ENCODE measurements around the gene PCDHGA1. TPM values are rescaled to one million over a fixed set of nuclear protein-coding genes. Genes with fewer than 3 reads are reported as not detected.
A peak's percentile ranks its signal among the peaks of the same experiment; 100 is the strongest.

Gene PCDHGA1
- total and polyA plus RNA-seq, 2 of the 4 experiments (the other 2 are of a cell fraction), result 0.90 to 0.92 TPM

DNA sequence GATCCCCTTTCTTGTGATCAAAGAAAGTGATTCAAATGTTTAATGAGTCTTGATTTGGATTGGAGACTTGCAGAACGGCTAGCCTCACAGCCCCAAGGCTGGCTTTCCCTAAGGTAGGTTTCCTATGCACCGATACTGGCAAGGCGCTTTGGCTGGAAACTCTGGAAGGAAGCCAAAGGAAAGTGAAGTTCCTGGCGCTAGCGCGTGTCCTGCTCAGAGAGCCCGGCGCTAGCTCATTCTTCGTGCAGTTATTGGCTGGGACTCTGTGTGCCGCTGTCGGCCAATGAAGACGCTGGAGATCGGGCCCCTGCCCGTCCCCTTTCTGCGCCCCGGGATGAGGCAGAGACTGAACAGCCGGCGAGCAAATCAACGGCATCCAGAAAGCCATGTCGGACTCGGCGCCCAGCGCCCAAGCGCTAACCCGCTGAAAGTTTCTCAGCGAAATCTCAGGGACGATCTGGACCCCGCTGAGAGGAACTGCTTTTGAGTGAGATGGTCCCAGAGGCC is 145.4 kb downstream of the PCDHGA1 start, which contains the start of gene PCDHGC3:
PCDHGC3 (plus strand) TSS at position 342 of the 507 bp plus-strand sequence; CDS start at position 493, 151 bp downstream.
- 0% methylated on average over 15 of the region's 28 CpGs; no CpG with 5 or more reads in 1 of the 2 experiments for WGBS, 2 experiments (ENCODE audit: extremely low coverage in 2 of 2, insufficient read length in 1 of 2)
- DNase-seq (peak; percentile 95), ATAC-seq (ENCODE audit: low read depth) (peak; percentile 97)
- peak within 1 kb of the TSS; percentile 70 for H3K4me2 ChIP-seq (ENCODE audit: low read depth, low read length)
- H4K8ac ChIP-seq (ENCODE audit: low read depth in 2 of 2, low read length in 2 of 2), result peak within 1 kb of the TSS; percentile 48 to 54; a peak in 3 of 4 replicates
- peak within 1 kb of the TSS; percentile 40; the same call in 1 of the 3 replicates for H2BK15ac ChIP-seq (ENCODE audit: low read depth, low read length)
- H2AFZ ChIP-seq (replicated peaks; ENCODE audit: low read length, poor library complexity), result peak within 1 kb of the TSS; percentile 86
- H3K9me3 ChIP-seq (ENCODE audit: control insufficient read depth, insufficient read depth, low read length), result no peaks in the 10 kb centered on the region
- peak within 1 kb of the TSS; percentile 69 for H2AK9ac ChIP-seq (replicated peaks; ENCODE audit: low read depth, low read length, poor library complexity)
- peak within 1 kb of the TSS; percentile 54 for H3K4me3 ChIP-seq (ENCODE audit: insufficient read depth, low read depth, low read length)
- H3K79me1 ChIP-seq (ENCODE audit: low read depth in 1 of 2, low read length in 2 of 2), result peaks cover 26 to 41% of the 10 kb centered on the region in 2 experiments
- no peaks in the 10 kb centered on the region for H3K27me3 ChIP-seq (ENCODE audit: control insufficient read depth, insufficient read depth, low read length)
- H3K4ac ChIP-seq (ENCODE audit: low read depth, low read length), result peak within 1 kb of the TSS; percentile 78
- peak within 1 kb of the TSS; percentile 56 for H3K56ac ChIP-seq (ENCODE audit: extremely low read depth, insufficient read depth, low read length)
- H2BK5ac ChIP-seq (ENCODE audit: low read depth, low read length, poor library complexity, severe bottlenecking), result peak within 1 kb of the TSS; percentile 41
- peak within 1 kb of the TSS; percentile 46 for H2BK120ac ChIP-seq (ENCODE audit: low read depth, low read length)
- peaks cover 35% of the 10 kb centered on the region for H4K20me1 ChIP-seq (ENCODE audit: insufficient read depth, low read length)
- peak within 1 kb of the TSS; percentile 67 for H3K9ac ChIP-seq (ENCODE audit: low read depth, low read length)
- no peak within 1 kb of the TSS for H2BK20ac ChIP-seq (ENCODE audit: low read depth, low read length)
- in situ Hi-C loops (cut with MboI; ENCODE audit: low sequenced_read_pairs), result loop anchor here (5.0 kb wide), 1 partner anchor 47 kb away; no protein-coding TSS in a partner anchor
- peak within 1 kb of the TSS; percentile 52; the same call in 1 of the 2 replicates for H2AK5ac ChIP-seq (ENCODE audit: low read depth, low read length)
- dilution Hi-C loops (cut with HindIII; ENCODE audit: low sequenced_read_pairs, unreplicated experiment), result no loop called here
- ChIA-PET POLR2A (ENCODE audit: unreplicated experiment) (no interaction called here), CTCF (interaction anchor here (1.1 to 3.1 kb wide), 8 partner anchors 40 to 92 kb away, joined by 3 to 19 read pairs (median 6); no protein-coding TSS in a partner anchor)
- peak within 1 kb of the TSS; percentile 66 for H3K27ac ChIP-seq (ENCODE audit: insufficient read depth, low read length)
- TF ChIP-seq, protein P1, sequence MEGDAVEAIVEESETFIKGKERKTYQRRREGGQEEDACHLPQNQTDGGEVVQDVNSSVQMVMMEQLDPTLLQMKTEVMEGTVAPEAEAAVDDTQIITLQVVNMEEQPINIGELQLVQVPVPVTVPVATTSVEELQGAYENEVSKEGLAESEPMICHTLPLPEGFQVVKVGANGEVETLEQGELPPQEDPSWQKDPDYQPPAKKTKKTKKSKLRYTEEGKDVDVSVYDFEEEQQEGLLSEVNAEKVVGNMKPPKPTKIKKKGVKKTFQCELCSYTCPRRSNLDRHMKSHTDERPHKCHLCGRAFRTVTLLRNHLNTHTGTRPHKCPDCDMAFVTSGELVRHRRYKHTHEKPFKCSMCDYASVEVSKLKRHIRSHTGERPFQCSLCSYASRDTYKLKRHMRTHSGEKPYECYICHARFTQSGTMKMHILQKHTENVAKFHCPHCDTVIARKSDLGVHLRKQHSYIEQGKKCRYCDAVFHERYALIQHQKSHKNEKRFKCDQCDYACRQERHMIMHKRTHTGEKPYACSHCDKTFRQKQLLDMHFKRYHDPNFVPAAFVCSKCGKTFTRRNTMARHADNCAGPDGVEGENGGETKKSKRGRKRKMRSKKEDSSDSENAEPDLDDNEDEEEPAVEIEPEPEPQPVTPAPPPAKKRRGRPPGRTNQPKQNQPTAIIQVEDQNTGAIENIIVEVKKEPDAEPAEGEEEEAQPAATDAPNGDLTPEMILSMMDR (conservative IDR thresholded peaks at IDR 0.05; ENCODE audit: low read depth, low read length), result peak; percentile 58
- no peak for TF ChIP-seq MAFK (IDR thresholded peaks at IDR 0.05; ENCODE audit: low read depth, low read length)
- peak; percentile 61 for TF ChIP-seq RAD21 (IDR thresholded peaks at IDR 0.05; ENCODE audit: low read length)
- TF ChIP-seq SMC3 (IDR thresholded peaks at IDR 0.05; ENCODE audit: low read depth, low read length), result peak; percentile 39
- TF ChIP-seq MAZ (IDR thresholded peaks at IDR 0.05; ENCODE audit: borderline replicate concordance, low read depth, low read length), result peak; percentile 57; the same call in 1 of the 2 replicates
- peak; percentile 57; the same call in 1 of the 2 replicates for TF ChIP-seq POLR2A (IDR thresholded peaks at IDR 0.05; ENCODE audit: low read depth, low read length)
- peak; percentile 53; the same call in 1 of the 2 replicates for TF ChIP-seq USF2 (IDR thresholded peaks at IDR 0.05; ENCODE audit: low read depth, low read length)
- no peak; the same call in 1 of the 2 replicates for TF ChIP-seq MXI1 (IDR thresholded peaks at IDR 0.05; ENCODE audit: borderline replicate concordance, low read depth, low read length)
- H3K36me3 ChIP-seq (ENCODE audit: control insufficient read depth, insufficient read depth, low read length), result no peaks in the 10 kb centered on the region
- peak within 1 kb of the TSS; percentile 75 for H3K14ac ChIP-seq (replicated peaks; ENCODE audit: low read depth, low read length)
- H3K4me1 ChIP-seq (ENCODE audit: control insufficient read depth, insufficient read depth, low read length), result peaks cover 17% of the 10 kb centered on the region
- H3K9me1 ChIP-seq (ENCODE audit: insufficient read depth, low read length), result peaks cover 6% of the 10 kb centered on the region; the same call in 1 of the 2 replicates
- BruUV-seq (replicated peaks), result no TSS peak
- H3K23ac ChIP-seq (ENCODE audit: low read depth, low read length), result peak within 1 kb of the TSS; percentile 83
- intact Hi-C loops (cut with micrococcal nuclease), result loop anchor here (1.0 to 5.0 kb wide), 5 partner anchors 34 to 82 kb away; partner anchors contain the start of genes PCDHGA12 and PCDHGB7
- no peak within 1 kb of the TSS for H4K91ac ChIP-seq (ENCODE audit: insufficient read depth, low read depth, low read length)
- H3K18ac ChIP-seq (ENCODE audit: low read depth, low read length), result peak within 1 kb of the TSS; percentile 20; the same call in 1 of the 2 replicates
- H4K5ac ChIP-seq (ENCODE audit: low read depth, low read length), result peak within 1 kb of the TSS; percentile 1; the same call in 1 of the 2 replicates
